Mesodermal cell (in vitro differentiated cells): ENCODE data around the gene CDKN2D.
A peak's percentile ranks its signal among the peaks of the same experiment; 100 is the strongest.
"Not testable (repeated sequence)": the region's sequence is repeated elsewhere in the genome, so short reads cannot be mapped to it uniquely, and the experiment has no call there.

ENCODE experiments used
- H3K27ac ChIP-seq: 2 replicates; pipeline ENCODE4 v1.7.0; 2013; ENCODE audit warnings: mild to moderate bottlenecking, low read depth, low read length, moderate library complexity; ENCODE audit not compliant: severe bottlenecking
- H3K36me3 ChIP-seq: 2 replicates; pipeline ENCODE4 v1.7.1; 2013; ENCODE audit warnings: mild to moderate bottlenecking, low read length, moderate library complexity; ENCODE audit not compliant: control insufficient read depth, insufficient read depth
- H3K4me1 ChIP-seq: one replicate; pipeline ENCODE4 v1.7.1; 2013; ENCODE audit warnings: mild to moderate bottlenecking, low read length; ENCODE audit not compliant: insufficient read depth, control insufficient read depth, poor library complexity, severe bottlenecking
- H3K4me3 ChIP-seq: 2 replicates; pipeline ENCODE4 v1.7.0; 2013; ENCODE audit warnings: low read length, control low read depth, mild to moderate bottlenecking; ENCODE audit not compliant: insufficient read depth, poor library complexity, severe bottlenecking; ENCODE audit errors: extremely low read depth
- H3K9me3 ChIP-seq: 2 replicates; pipeline ENCODE4 v1.7.1; 2013; ENCODE audit warnings: mild to moderate bottlenecking, low read length, moderate library complexity; ENCODE audit not compliant: control insufficient read depth
- WGBS, 2 experiments: methylation state at CpG; one replicate each; pipeline ENCODE4 v1.1.5; 2013; ENCODE audit warnings: missing lambda C conversion rate in 2 of 2; ENCODE audit not compliant: insufficient coverage in 2 of 2; 5-methylcytosine and 5-hydroxymethylcytosine counted together

Gene CDKN2D

DNA sequence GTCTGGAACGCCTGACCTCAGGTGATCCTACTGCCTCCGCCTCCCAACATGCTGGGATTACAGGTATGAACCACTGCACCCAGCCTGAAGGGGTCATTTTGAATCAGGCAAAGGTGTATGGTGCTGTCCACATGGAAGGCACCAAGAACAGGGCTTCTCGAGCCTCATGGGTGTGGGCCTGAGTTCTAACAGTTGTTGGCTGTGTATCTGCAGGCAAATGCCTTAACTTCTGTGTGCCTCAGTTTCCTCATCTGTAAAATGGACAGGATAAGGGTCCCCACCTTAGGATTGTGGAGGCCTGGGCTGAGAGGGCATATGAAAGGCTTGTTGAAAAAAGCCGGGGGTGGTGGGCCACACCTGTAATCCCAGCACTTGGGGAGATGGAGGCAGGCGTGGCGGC is 9.2 kb upstream of the CDKN2D start:
- no peaks in the 10 kb centered on the region for H3K9me3 ChIP-seq
- WGBS, 2 experiments = 88 to 93% methylated on average over 5 to 6 of the region's 6 CpGs
- no peak overlapping the region for H3K27ac ChIP-seq
- no peak overlapping the region for H3K4me3 ChIP-seq
- H3K36me3 ChIP-seq = no peaks in the 10 kb centered on the region
- peaks cover 3% of the 10 kb centered on the region for H3K4me1 ChIP-seq

DNA sequence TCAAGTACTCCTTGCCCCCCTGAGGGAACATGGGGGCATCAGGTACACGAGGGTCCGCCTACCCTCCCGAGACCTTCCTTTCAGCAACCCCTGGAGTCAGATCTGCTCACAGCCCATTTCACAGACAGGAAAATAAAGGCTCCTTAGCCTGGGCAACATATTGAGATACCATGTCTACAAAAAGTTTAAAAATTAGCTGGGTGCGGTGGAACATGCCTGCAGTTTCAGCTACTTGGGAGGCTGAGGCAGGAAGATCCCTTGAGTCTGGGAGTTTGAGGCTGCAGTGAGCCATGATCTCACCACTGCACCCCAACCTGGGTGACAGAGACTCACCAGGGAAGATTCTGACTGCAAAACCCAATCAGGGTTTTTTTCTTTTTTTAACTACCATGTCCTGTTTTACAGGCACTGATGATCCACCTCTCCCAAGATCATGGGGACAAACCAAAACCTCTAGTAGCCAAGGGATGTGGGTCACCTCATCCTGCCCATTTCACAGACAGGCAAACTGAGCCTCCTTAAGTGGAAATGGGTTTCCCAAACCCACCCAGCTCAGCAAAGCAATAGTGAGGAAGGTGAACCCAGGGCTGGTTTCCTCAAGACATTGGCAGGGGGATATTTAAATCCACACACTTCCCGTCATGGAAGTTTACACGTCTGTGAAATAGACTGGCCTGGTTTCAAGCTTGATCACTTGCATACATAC is 6.4 kb upstream of the CDKN2D start:
- H3K4me3 ChIP-seq = no peak overlapping the region
- WGBS, 2 experiments = 98 to 100% methylated on average over 5 to 6 of the region's 6 CpGs
- H3K36me3 ChIP-seq = no peaks in the 10 kb centered on the region
- peaks cover 3% of the 10 kb centered on the region for H3K4me1 ChIP-seq
- no peaks in the 10 kb centered on the region for H3K9me3 ChIP-seq
- no peak overlapping the region for H3K27ac ChIP-seq

DNA sequence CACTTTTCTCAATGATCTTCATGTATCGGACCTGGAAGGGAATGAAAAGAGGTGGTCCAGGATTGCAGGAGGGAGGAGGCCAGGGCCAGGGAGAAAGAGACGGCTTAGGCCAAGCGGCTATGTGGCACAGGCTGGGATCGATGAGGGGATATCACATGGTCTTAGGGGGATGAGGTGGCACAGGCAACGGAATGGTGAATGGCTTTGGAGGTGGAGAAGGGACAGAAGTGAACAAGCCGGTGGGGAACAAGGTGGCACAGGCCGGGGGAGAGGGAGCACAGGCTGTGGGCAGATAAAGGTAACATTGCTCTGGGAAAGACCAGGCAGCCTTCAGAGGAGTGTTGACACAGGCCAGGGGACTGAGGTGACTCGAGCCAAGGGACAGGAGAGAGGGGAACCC is 5.7 kb upstream of the CDKN2D start:
- Histone ChIP-seq H3K4me1 (peaks cover 3% of the 10 kb centered on the region), H3K4me3 (no peak overlapping the region), H3K36me3 (no peaks in the 10 kb centered on the region), H3K9me3 (no peaks in the 10 kb centered on the region), H3K27ac (no peak overlapping the region)
- WGBS, 2 experiments = 94 to 97% methylated on average over 6 to 8 of the region's 8 CpGs

DNA sequence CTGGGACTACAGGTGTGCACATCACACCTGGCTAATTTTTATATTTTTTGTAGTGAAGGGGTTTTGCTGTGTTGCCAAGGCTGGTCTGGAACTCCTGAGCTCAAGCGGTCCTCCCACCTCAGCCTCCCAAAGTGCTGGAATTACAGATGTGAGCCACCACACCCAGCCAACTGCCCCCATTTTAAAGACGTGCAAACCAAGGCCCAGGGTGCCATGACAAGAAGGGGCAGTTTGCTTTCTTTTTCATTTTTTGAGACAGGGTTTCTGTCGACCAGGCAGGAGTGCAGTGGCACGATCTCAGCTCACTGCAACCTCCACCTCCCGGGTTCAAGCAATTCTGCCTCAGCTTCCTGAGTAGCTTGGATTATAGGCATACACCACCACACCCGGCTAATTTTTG is 5.0 kb upstream of the CDKN2D start:
- not testable (repeated sequence) for H3K36me3 ChIP-seq, H3K27ac ChIP-seq, H3K4me3 ChIP-seq, H3K9me3 ChIP-seq, H3K4me1 ChIP-seq
- 96% methylated on average over 4 of the region's 6 CpGs for WGBS, 2 experiments

DNA sequence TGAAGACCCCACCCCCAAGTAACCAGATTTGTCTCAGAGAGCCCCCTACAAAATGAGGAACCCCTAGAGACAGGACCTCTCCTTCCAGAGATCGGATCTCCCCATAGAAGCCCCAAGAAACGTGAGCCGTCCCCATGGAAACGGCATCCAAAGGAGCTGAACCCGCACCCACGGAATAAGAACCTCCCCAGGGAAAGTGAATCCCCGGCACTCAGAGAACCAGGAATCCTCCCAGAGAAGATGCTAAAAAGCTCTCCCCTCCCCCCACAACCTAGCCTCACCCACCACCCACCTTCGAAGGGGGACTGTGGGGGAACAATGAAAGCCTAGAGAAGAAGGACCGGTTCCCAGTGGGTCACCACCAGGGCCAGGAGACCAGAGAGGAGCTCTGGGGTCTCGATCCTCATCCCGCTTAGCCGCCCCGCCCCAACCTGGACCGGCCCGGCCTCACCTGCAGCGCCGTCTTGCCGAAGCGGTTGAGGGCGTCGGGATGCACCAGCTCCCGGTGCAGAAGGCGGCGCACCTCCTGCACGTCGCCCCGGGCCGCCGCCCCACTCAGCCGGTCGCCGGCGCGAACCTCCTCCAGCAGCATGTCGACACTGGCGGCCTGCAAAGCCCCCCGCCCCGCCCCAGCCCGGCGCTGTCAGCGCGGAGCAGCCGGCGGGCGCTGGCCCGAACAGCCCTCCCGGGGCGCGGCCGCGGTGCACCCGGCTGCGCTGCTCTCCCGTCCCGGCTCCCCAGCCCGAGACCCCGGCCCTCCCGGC is 535 bp downstream of the CDKN2D start:
- WGBS, 2 experiments = 2 to 3% methylated on average over 32 to 57 of the region's 58 CpGs
- H3K36me3 ChIP-seq = peaks cover 4% of the 10 kb centered on the region
- H3K4me3 ChIP-seq = peak overlapping the region; percentile 62
- H3K4me1 ChIP-seq = peaks cover 20% of the 10 kb centered on the region
- peak overlapping the region; percentile 23 for H3K27ac ChIP-seq
- no peaks in the 10 kb centered on the region for H3K9me3 ChIP-seq

DNA sequence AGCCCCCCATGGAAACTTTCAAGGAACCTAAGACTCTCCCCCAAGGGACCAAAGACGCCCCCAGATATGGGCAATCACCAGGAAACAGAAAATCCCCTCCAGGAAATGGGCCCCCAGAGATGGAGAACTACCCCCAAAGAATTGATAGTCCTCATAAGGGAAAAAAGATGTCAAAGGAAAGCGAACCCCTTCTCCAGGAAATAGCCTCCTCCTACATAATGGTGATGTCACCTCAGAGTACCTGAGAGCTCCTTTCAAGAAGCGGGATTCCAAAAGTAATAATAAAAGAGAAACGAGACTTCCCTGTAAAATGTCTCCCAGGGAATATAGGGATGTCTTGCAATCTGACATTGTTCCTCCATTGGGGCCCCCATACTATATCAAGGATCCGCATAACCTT is 1.1 kb downstream of the CDKN2D start:
- Histone ChIP-seq H3K27ac (no peak overlapping the region), H3K9me3 (no peaks in the 10 kb centered on the region), H3K4me1 (peaks cover 20% of the 10 kb centered on the region), H3K36me3 (peaks cover 7% of the 10 kb centered on the region), H3K4me3 (peak overlapping the region; percentile 62)
- WGBS, 2 experiments = 0 to 37% methylated on average over 1 to 2 of the region's 5 CpGs

DNA sequence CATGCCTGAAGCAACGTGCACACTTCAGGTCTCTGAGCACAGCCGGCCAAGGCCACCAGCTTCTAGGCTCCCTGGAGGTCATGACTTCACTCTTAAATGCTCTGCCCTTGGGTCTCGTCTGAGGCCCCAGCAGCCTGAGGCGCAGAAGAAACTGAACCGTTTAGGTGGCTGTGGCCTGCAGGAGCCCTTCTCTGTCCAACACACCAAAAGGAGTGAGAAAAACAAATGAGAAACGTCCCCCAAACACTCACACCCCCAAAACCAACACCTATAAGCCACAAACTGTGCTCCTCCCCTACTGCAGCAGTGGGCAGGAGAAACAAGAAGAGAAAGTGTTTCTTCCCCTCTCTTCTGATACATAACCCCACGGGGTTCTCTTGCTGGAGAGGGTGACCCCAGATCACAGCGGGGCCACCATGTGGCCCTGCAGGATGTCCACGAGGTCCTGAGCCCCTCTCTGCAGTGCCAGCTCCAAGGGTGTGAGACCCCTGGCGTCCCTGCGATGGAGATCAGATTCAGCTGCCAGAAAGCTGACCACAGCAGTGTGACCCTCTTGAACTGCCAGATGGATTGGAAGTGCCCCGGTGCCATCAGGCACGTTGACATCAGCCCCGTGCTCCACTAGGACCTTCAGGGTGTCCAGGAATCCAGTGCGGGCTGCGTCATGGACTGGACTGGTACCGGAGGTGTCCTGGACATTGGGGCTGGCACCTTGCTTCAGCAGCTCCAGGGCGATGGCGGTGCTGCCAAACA is 1.9 kb downstream of the CDKN2D start:
- peaks cover 20% of the 10 kb centered on the region for H3K4me1 ChIP-seq
- WGBS, 2 experiments = 81 to 85% methylated on average over 17 to 18 of the region's 19 CpGs
- no peak overlapping the region for H3K27ac ChIP-seq
- peaks cover 11% of the 10 kb centered on the region for H3K36me3 ChIP-seq
- H3K9me3 ChIP-seq = no peaks in the 10 kb centered on the region
- no peak overlapping the region for H3K4me3 ChIP-seq

DNA sequence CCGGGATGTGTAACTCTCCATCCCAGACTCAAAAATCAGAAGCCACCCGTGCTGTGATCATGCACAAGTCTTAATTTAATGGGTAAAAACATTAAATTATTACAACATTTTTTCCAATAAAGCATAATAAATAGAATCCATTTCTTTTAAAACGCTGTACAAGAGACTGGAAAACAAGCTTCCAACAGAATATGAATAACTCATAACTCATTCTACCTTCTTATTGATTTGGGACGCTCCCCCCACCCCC is 2.4 kb downstream of the CDKN2D start:
- H3K9me3 ChIP-seq = no peaks in the 10 kb centered on the region
- peaks cover 20% of the 10 kb centered on the region for H3K4me1 ChIP-seq
- peaks cover 11% of the 10 kb centered on the region for H3K36me3 ChIP-seq
- no peak overlapping the region for H3K27ac ChIP-seq
- WGBS, 2 experiments = 22 to 71% methylated on average over 2 of the region's 4 CpGs
- H3K4me3 ChIP-seq = peak overlapping the region; percentile 80

DNA sequence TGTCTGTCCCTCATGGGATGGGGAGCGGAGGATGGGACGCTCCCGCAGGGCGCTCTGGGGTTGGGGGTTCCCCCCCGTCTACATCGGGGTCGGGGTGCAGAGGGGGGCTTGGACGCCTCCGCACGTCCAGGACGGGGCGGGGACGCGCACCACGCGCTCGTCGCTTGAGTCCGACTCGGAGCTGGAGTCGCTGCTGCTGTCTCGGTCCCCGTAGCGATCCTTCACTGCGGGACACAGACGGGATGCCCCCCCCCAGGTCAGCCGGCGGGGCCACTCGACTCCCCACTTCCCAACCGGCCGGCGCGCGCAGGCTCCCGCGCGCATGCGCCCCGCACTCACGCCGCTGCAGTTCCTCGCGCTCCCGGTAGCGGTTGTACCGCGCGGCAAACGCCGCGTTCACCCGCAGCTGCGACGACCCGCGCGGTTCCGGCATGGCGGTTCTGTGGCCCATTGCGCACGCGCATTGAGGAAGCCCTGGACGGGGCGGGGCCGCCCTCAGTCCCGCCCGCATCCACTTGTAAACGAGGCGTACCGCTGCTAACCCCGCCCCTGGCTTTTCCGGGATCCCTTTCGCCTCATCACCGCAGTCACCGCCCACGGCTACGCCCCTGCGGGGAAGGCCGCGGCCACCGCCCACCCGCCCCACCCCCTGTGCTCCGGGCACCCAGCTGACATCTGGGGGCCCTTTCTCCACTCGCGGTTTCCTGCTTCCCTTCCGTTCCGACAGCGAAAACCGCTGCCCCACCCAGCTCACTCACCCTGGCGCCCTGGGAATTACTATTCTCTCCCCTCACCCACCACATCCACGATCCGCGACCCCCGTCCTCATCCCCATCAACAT is 3.0 kb downstream of the CDKN2D start, which contains the start of gene KRI1:
TSS of gene KRI1 (minus strand) at position 444 of the 841 bp plus-strand sequence. CDS start at position 433, 11 bp downstream.
- Histone ChIP-seq H3K36me3 (peaks cover 13% of the 10 kb centered on the region), H3K9me3 (no peaks in the 10 kb centered on the region), H3K27ac (peak within 1 kb of the TSS; percentile 62), H3K4me3 (peak within 1 kb of the TSS; percentile 80), H3K4me1 (peaks cover 20% of the 10 kb centered on the region)
- WGBS, 2 experiments = 0% methylated on average over 64 to 82 of the region's 94 CpGs

DNA sequence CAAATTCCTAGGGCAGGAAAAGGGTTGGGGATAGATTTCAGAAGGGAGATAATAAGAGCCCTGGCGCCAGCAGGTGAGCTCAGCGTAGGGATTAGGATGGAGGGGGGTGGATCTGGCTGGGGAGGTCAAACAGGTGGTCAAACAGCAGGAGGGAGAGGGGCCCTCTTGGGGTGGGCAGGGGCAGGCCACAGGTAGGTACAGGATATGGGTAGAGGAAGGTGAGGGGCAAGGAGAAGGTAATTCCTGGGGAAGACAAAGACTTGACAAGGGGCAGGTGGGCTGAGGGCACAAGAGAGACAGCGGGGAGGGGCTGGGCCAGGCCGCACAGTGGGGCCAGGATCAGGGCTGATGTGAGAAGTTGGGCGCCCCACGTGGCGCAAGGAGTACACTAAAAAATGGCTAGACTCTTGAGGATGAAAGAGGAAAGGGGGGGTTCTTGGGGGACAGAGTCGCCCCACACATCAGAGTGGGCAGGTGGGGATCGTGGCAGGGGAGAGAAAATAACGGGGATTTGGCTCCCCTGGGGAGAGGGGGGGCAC is 3.7 kb downstream of the CDKN2D start:
- Histone ChIP-seq H3K4me1 (peaks cover 20% of the 10 kb centered on the region), H3K27ac (peak overlapping the region; percentile 62), H3K36me3 (peaks cover 20% of the 10 kb centered on the region), H3K9me3 (no peaks in the 10 kb centered on the region), H3K4me3 (peak overlapping the region; percentile 80)
- 15 to 16% methylated on average over 6 to 10 of the region's 10 CpGs for WGBS, 2 experiments
